ENCODE measurements around the gene NDFIP1.
"Not testable (repeated sequence)": the region's sequence is repeated elsewhere in the genome, so short reads cannot be mapped to it uniquely, and the experiment has no call there.

NDFIP1 gene

DNA sequence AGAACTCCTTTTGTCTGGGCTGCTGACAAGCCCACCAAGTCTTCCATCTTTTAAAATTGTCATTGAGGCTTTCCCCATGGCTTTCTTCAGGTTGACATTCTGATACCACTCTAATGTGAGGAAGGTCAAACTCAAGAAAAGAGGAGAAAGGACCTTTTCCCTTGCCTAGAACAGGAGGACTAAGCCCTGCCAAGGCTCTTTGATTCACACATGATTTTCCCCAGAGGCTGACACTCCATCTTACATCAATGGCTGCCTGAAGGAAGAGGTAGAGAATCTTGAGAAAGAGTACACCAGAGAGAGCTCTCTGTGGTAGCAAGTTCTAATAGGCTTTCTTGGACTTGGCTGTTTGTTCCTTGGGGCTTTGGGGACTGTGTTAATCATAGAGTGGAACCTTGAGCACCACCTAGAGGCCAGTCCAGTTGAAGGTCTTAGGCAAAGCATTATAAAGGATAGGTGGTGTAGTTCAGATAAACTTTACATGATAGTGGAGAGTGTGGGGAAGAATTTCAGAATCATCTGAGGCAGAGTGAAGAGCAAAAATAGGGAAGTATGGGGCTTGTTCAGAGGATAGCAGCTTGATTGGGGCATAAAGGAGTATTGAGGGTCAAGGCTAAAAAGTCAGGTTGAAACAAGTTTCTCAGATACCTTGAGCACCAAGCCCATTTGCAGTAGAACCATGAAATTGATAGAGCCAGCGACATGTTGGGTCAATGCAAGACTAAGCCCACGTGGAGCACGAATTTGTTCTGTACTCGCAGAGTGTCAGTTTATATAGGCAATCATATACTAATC lies 36.7 kb downstream of the NDFIP1 start:
- Mint-ChIP-seq H3K27me3 (no peaks in the 10 kb centered on the region), H3K4me3 (no peak overlapping the region), H3K9me3 (no peaks in the 10 kb centered on the region), H3K27ac (no peak overlapping the region), H3K36me3 (ENCODE audit: low read depth) (peaks cover 55% of the 10 kb centered on the region), H3K4me1 (peaks cover 8% of the 10 kb centered on the region)
- ATAC-seq (peak; percentile 92), DNase-seq (peak; percentile 64)

DNA sequence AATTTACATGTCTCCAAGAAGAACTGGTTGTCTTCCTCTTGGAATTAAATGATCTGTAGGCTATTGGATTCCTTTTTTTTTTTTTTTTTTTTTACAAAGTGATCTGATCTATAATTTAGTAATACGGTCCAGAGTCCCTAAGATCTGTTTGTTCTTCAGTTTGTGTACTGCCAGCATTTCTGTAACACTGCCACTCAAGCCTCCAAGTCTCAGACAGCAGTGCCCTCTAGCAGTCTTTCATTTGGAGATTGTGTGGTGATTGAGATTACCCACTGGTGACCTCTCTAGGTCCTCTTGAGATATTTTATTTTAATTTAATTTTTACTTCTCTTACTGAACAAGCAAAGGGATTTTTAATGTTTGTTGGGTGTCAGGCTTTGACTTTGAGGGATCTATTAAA lies 40.8 kb downstream of the NDFIP1 start:
- peaks cover 49% of the 10 kb centered on the region for H3K36me3 Mint-ChIP-seq (ENCODE audit: low read depth)
- DNase-seq (no peak), ATAC-seq (no peak)
- H3K4me3 Mint-ChIP-seq = no peak overlapping the region
- H3K27me3 Mint-ChIP-seq = no peaks in the 10 kb centered on the region
- H3K4me1 Mint-ChIP-seq = no peaks in the 10 kb centered on the region
- no peak overlapping the region for H3K27ac Mint-ChIP-seq
- H3K9me3 Mint-ChIP-seq = no peaks in the 10 kb centered on the region

DNA sequence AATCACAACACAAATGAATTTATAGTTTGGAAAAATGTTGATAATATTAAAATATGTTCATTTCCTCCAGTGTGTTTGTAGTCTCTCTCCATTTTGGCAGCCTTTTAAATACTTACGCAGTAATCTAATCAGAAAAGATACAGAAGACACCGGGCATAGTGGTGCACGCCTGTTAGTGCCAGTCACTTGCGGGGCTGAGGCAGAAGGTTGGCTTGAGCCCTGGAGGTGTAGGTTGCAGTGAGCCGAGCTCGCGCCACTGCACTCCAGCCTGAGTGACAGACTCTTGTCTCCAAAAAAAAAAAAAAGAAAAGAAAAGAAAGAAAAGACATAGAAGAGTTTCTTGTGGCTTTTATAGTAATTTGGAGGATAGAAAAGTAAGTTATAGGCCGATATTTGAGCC lies 41.9 kb downstream of the NDFIP1 start:
- H3K27me3 Mint-ChIP-seq = no peaks in the 10 kb centered on the region
- no peaks in the 10 kb centered on the region for H3K9me3 Mint-ChIP-seq
- H3K36me3 Mint-ChIP-seq (ENCODE audit: low read depth) = peaks cover 50% of the 10 kb centered on the region
- no peak overlapping the region for H3K4me3 Mint-ChIP-seq
- ATAC-seq (no peak), DNase-seq (no peak)
- H3K27ac Mint-ChIP-seq = no peak overlapping the region
- peaks cover 5% of the 10 kb centered on the region for H3K4me1 Mint-ChIP-seq

DNA sequence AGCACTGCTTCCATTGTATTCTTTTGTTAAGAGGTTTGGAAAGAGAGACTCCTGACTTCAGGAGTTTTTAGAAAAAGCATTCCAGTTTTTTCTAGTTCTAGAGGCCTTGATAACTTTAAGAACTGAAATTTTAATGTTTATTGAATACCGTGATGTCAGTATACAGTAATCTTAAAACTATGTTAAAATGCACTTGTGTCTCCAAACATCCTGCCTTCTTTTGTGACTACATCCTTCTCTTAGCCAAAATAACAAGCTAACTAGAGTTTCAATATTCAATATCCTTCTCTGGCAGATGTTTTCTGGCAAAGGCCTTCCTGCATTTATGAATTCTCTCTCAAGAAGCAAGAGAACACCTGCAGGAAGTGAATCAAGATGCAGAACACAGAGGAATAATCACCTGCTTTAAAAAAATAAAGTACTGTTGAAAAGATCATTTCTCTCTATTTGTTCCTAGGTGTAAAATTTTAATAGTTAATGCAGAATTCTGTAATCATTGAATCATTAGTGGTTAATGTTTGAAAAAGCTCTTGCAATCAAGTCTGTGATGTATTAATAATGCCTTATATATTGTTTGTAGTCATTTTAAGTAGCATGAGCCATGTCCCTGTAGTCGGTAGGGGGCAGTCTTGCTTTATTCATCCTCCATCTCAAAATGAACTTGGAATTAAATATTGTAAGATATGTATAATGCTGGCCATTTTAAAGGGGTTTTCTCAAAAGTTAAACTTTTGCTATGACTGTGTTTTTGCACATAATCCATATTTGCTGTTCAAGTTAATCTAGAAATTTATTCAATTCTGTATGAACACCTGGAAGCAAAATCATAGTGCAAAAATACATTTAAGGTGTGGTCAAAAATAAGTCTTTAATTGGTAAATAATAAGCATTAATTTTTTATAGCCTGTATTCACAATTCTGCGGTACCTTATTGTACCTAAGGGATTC lies 43.1 kb downstream of the NDFIP1 start:
- DNase-seq (peak; percentile 50), ATAC-seq (peak; percentile 43)
- no peak overlapping the region for H3K27ac Mint-ChIP-seq
- no peaks in the 10 kb centered on the region for H3K27me3 Mint-ChIP-seq
- H3K36me3 Mint-ChIP-seq (ENCODE audit: low read depth) = peaks cover 45% of the 10 kb centered on the region
- H3K4me1 Mint-ChIP-seq = peaks cover 11% of the 10 kb centered on the region
- H3K4me3 Mint-ChIP-seq = no peak overlapping the region
- no peaks in the 10 kb centered on the region for H3K9me3 Mint-ChIP-seq

- Mint-ChIP-seq H3K4me3 (no peak overlapping the region), H3K9me3 (no peaks in the 10 kb centered on the region), H3K36me3 (ENCODE audit: low read depth) (peaks cover 43% of the 10 kb centered on the region), H3K4me1 (peaks cover 11% of the 10 kb centered on the region), H3K27ac (no peak overlapping the region), H3K27me3 (no peaks in the 10 kb centered on the region)
- no peak for DNase-seq
- ATAC-seq = no peak
These were observed 43.8 kb downstream of the NDFIP1 start for GRCh38 chr5:142152384-142152732.

- no peaks in the 10 kb centered on the region for H3K9me3 Mint-ChIP-seq
- no peak overlapping the region for H3K4me3 Mint-ChIP-seq
- no peak for DNase-seq
- no peak for ATAC-seq
- no peaks in the 10 kb centered on the region for H3K27me3 Mint-ChIP-seq
- H3K36me3 Mint-ChIP-seq (ENCODE audit: low read depth) = peaks cover 40% of the 10 kb centered on the region
- no peak overlapping the region for H3K27ac Mint-ChIP-seq
- peaks cover 11% of the 10 kb centered on the region for H3K4me1 Mint-ChIP-seq
These were observed 45.3 kb downstream of the NDFIP1 start for GRCh38 chr5:142153674-142154448.

DNA sequence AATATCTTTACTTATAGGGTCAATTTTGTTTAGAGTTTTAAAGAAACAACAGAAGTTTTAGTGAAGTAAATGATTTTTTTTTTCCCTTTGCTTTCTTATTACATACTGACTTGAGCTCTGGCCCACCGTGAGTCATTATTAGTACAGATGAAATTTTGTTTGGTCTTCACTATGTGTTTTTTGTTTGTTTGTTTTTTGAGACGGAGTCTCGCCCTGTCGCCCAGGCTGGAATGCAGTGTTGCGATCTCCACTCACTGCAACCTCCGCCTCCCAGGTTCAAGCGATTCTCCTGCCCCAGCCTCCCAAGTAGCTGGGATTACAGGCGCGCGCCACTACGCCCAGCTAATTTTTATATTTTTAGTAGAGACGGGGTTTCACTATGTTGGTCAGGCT lies 45.9 kb downstream of the NDFIP1 start:
- H3K4me1 Mint-ChIP-seq = peaks cover 11% of the 10 kb centered on the region
- not testable (repeated sequence) for H3K27me3 Mint-ChIP-seq, H3K9me3 Mint-ChIP-seq, H3K27ac Mint-ChIP-seq, DNase-seq, ATAC-seq, H3K4me3 Mint-ChIP-seq
- H3K36me3 Mint-ChIP-seq (ENCODE audit: low read depth) = peaks cover 35% of the 10 kb centered on the region

GRCh38 chr5:142156839-142157463 lies 48.4 kb downstream of the NDFIP1 start:
- DNase-seq = no peak
- no peak for ATAC-seq

GRCh38 chr5:142159354-142159753 lies 50.8 kb downstream of the NDFIP1 start:
- ATAC-seq (no peak), DNase-seq (no peak)
- Mint-ChIP-seq H3K4me3 (no peak overlapping the region), H3K27ac (no peak overlapping the region), H3K4me1 (peaks cover 13% of the 10 kb centered on the region), H3K9me3 (no peaks in the 10 kb centered on the region), H3K27me3 (no peaks in the 10 kb centered on the region), H3K36me3 (ENCODE audit: low read depth) (peaks cover 12% of the 10 kb centered on the region)

More at GRCh38 chr5:142156839-142157463, 48.4 kb downstream of the NDFIP1 start:
- no peak overlapping the region for H3K4me3 Mint-ChIP-seq
- H3K9me3 Mint-ChIP-seq = no peaks in the 10 kb centered on the region
- H3K27ac Mint-ChIP-seq = peak overlapping the region; percentile 22
- H3K27me3 Mint-ChIP-seq = no peaks in the 10 kb centered on the region
- peaks cover 13% of the 10 kb centered on the region for H3K4me1 Mint-ChIP-seq
- peaks cover 23% of the 10 kb centered on the region for H3K36me3 Mint-ChIP-seq (ENCODE audit: low read depth)

DNA sequence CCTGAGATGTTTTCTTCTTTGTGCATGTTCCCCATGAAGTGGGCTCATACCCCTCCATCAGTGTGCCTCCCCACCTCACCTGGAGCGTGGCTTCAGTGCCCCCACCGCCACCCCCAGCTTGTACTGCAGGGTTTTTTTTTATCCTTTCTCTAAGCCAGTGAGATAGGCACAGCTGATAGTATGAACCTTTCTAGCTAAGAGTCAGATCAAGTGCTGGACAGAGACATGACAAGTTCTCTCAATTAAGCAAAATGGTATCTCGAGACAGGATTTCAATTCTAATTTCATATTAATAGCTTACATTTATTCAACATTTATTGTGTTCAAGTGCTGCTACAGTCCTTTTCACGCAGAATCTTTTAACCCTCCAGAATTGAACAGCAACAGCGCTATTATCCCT lies 55.7 kb downstream of the NDFIP1 start:
- H3K27ac Mint-ChIP-seq = no peak overlapping the region
- ATAC-seq = no peak

GRCh38 chr5:142166754-142167153 lies 58.2 kb downstream of the NDFIP1 start:
- Mint-ChIP-seq H3K27ac (no peak overlapping the region), H3K36me3 (ENCODE audit: low read depth) (no peaks in the 10 kb centered on the region), H3K9me3 (no peaks in the 10 kb centered on the region), H3K4me1 (no peaks in the 10 kb centered on the region), H3K4me3 (no peak overlapping the region), H3K27me3 (no peaks in the 10 kb centered on the region)
- no peak for ATAC-seq
- no peak for DNase-seq

More for the DNA sequence above, 55.7 kb downstream of the NDFIP1 start:
- Mint-ChIP-seq H3K36me3 (ENCODE audit: low read depth) (no peaks in the 10 kb centered on the region), H3K9me3 (no peaks in the 10 kb centered on the region), H3K27me3 (no peaks in the 10 kb centered on the region), H3K4me3 (no peak overlapping the region), H3K4me1 (peaks cover 3% of the 10 kb centered on the region)
- DNase-seq = no peak

DNA sequence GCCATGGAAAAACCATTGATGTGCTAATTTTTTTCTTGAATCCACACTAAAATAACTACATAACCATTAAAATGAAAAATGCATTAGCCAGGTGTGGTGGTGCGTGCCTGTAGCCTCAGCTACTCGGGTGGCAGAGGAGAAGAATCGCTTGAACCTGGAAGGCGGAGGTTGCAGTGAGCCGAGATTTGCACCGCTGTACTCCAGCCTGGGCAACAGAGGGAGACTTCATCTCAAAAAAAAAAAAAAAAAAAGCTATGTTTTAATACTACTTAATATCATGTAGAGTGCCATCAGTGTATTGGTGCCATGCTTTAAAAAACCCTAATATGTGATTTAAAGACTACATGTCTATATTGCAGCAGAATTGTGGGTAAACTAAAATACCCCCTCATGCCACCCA lies 58.9 kb downstream of the NDFIP1 start:
- DNase-seq (no peak), ATAC-seq (no peak)
- H3K4me1 Mint-ChIP-seq = no peaks in the 10 kb centered on the region
- no peaks in the 10 kb centered on the region for H3K9me3 Mint-ChIP-seq
- H3K4me3 Mint-ChIP-seq = no peak overlapping the region
- H3K36me3 Mint-ChIP-seq (ENCODE audit: low read depth) = no peaks in the 10 kb centered on the region
- no peak overlapping the region for H3K27ac Mint-ChIP-seq
- no peaks in the 10 kb centered on the region for H3K27me3 Mint-ChIP-seq

GRCh38 chr5:142168365-142168764 lies 59.8 kb downstream of the NDFIP1 start:
- H3K9me3 Mint-ChIP-seq = no peaks in the 10 kb centered on the region
- H3K36me3 Mint-ChIP-seq (ENCODE audit: low read depth) = no peaks in the 10 kb centered on the region
- no peak overlapping the region for H3K27ac Mint-ChIP-seq
- H3K4me1 Mint-ChIP-seq = no peaks in the 10 kb centered on the region
- H3K4me3 Mint-ChIP-seq = no peak overlapping the region
- no peaks in the 10 kb centered on the region for H3K27me3 Mint-ChIP-seq
- DNase-seq (no peak), ATAC-seq (no peak)
